H1 (cell line): ENCODE measurements around the gene GJA10.

Experiments
- CBX8 ChIP-seq: fragments of 300-800, 300-1000 bp; sonication (generic); IDR thresholded peaks from 2 replicates; pipeline ENCODE4 v1.7.1; 2016; ENCODE audit warnings: low read depth, low read length, borderline replicate concordance
- EP300 ChIP-seq, 2 experiments: IDR thresholded peaks; 1 replicate in 1 of 2; 2 replicates in 1 of 2; pipeline ENCODE4 v1.6.1; 2011 to 2012; ENCODE audit warnings: low read depth in 2 of 2, low read length in 2 of 2, mild to moderate bottlenecking in 2 of 2, borderline replicate concordance in 1 of 2, inconsistent platforms in 1 of 2, moderate library complexity in 1 of 2
- EZH2 ChIP-seq: fragments of 200-600 bp; sonication (generic); IDR thresholded peaks from 2 replicates; pipeline ENCODE4 v1.7.1; 2012; ENCODE audit warnings: low read depth, mild to moderate bottlenecking, moderate library complexity, low read length, inconsistent platforms; ENCODE audit not compliant: severe bottlenecking
- HDAC6 ChIP-seq: IDR thresholded peaks from one replicate; pipeline ENCODE4 v1.7.1; 2012; ENCODE audit warnings: low read depth, mild to moderate bottlenecking, inconsistent platforms, low read length, moderate library complexity
- JUND ChIP-seq: IDR thresholded peaks from 2 replicates; pipeline ENCODE4 v1.6.1; 2011; ENCODE audit warnings: mild to moderate bottlenecking, improper control_type of control experiment, low read length
- KDM1A ChIP-seq: fragments of 200-600, 300-600 bp; sonication (generic); IDR thresholded peaks from 2 replicates; pipeline ENCODE4 v1.7.1; 2016; ENCODE audit warnings: mild to moderate bottlenecking, low read length, borderline replicate concordance
- MAFK ChIP-seq: IDR thresholded peaks from 2 replicates; pipeline ENCODE4 v1.6.1; 2012; ENCODE audit warnings: low read depth, mild to moderate bottlenecking, improper control_type of control experiment, low read length
- POLR2A ChIP-seq, 2 experiments: IDR thresholded peaks; 1 replicate in 1 of 2; 2 replicates in 1 of 2; pipeline ENCODE4 v1.6.1; 2011; ENCODE audit warnings: low read depth in 2 of 2, low read length in 2 of 2, mild to moderate bottlenecking in 2 of 2; ENCODE audit errors: control extremely low read depth in 1 of 2
- RFX5 ChIP-seq: IDR thresholded peaks from 2 replicates; pipeline ENCODE4 v1.6.1; 2011; ENCODE audit warnings: low read depth, low read length, improper control_type of control experiment, borderline replicate concordance
- RNF2 ChIP-seq: fragments of 200-900, 300-1000 bp; sonication (generic); IDR thresholded peaks from 2 replicates; pipeline ENCODE4 v1.7.1; 2016; ENCODE audit warnings: borderline replicate concordance, low read depth, mild to moderate bottlenecking, antibody characterized with exemption, low read length; ENCODE audit not compliant: poor library complexity, severe bottlenecking; ENCODE audit errors: missing control alignments
- TAF1 ChIP-seq: IDR thresholded peaks from 2 replicates; pipeline ENCODE4 v1.6.1; 2011; ENCODE audit warnings: mild to moderate bottlenecking, low read depth, low read length
- TBP ChIP-seq: IDR thresholded peaks from 2 replicates; pipeline ENCODE4 v1.6.1; 2011; ENCODE audit warnings: low read depth, low read length, improper control_type of control experiment
- TF ChIP-seq, protein P1 (sequence below), 3 experiments: IDR thresholded peaks; 1 replicate in 2 of 3; 2 replicates in 1 of 3; pipeline versions ENCODE4 v1.5.1 to v1.6.1; 2011; ENCODE audit warnings: low read length in 3 of 3, mild to moderate bottlenecking in 3 of 3, inconsistent platforms in 2 of 3, low read depth in 1 of 3, moderate library complexity in 1 of 3; ENCODE audit not compliant: insufficient read depth in 1 of 3; ENCODE audit errors: control extremely low read depth in 1 of 3
- TF ChIP-seq, protein P2 (sequence below): IDR thresholded peaks from 2 replicates; pipeline ENCODE4 v1.6.1; 2012; ENCODE audit warnings: inconsistent platforms

DNA sequence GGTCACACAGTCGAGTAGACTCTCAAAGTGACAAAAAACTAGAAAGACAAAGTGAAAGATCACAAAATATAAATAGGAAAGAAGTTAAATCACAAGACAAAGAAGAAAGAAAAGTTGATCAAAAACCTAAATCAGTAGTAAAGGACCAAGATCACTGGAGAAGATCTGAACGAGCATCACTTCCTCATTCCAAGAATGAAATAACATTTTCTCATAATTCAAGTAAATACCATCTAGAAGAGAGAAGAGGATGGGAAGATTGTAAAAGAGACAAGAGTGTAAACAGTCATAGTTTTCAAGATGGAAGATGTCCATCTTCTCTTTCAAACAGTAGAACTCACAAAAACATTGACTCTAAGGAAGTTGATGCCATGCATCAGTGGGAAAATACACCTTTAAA, 31.6 kb upstream of the GJA10 start:
- TF ChIP-seq POLR2A (IDR thresholded peaks at IDR 0.05; ENCODE audit: control extremely low read depth in 1 of 2, low read depth in 2 of 2, low read length in 2 of 2) = no peak
- TF ChIP-seq HDAC6 = no peak
- TF ChIP-seq MAFK = no peak
- TF ChIP-seq, protein P1, sequence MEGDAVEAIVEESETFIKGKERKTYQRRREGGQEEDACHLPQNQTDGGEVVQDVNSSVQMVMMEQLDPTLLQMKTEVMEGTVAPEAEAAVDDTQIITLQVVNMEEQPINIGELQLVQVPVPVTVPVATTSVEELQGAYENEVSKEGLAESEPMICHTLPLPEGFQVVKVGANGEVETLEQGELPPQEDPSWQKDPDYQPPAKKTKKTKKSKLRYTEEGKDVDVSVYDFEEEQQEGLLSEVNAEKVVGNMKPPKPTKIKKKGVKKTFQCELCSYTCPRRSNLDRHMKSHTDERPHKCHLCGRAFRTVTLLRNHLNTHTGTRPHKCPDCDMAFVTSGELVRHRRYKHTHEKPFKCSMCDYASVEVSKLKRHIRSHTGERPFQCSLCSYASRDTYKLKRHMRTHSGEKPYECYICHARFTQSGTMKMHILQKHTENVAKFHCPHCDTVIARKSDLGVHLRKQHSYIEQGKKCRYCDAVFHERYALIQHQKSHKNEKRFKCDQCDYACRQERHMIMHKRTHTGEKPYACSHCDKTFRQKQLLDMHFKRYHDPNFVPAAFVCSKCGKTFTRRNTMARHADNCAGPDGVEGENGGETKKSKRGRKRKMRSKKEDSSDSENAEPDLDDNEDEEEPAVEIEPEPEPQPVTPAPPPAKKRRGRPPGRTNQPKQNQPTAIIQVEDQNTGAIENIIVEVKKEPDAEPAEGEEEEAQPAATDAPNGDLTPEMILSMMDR (IDR thresholded peaks at IDR 0.05; ENCODE audit: control extremely low read depth in 1 of 3, insufficient read depth in 1 of 3, low read depth in 1 of 3, low read length in 3 of 3) = no peak
- no peak for TF ChIP-seq TAF1
- TF ChIP-seq, protein P2, sequence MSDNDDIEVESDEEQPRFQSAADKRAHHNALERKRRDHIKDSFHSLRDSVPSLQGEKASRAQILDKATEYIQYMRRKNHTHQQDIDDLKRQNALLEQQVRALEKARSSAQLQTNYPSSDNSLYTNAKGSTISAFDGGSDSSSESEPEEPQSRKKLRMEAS = no peak
- no peak for TF ChIP-seq JUND
- no peak for TF ChIP-seq CBX8
- no peak for TF ChIP-seq EP300 (IDR thresholded peaks at IDR 0.05; ENCODE audit: borderline replicate concordance in 1 of 2, low read depth in 2 of 2, low read length in 2 of 2)
- TF ChIP-seq RNF2 = no peak
- TF ChIP-seq RFX5 = no peak
- TF ChIP-seq TBP = no peak
- TF ChIP-seq KDM1A = no peak
- TF ChIP-seq EZH2 = no peak
